ENCODE data around the gene GALNT2.

GALNT2 gene

DNA sequence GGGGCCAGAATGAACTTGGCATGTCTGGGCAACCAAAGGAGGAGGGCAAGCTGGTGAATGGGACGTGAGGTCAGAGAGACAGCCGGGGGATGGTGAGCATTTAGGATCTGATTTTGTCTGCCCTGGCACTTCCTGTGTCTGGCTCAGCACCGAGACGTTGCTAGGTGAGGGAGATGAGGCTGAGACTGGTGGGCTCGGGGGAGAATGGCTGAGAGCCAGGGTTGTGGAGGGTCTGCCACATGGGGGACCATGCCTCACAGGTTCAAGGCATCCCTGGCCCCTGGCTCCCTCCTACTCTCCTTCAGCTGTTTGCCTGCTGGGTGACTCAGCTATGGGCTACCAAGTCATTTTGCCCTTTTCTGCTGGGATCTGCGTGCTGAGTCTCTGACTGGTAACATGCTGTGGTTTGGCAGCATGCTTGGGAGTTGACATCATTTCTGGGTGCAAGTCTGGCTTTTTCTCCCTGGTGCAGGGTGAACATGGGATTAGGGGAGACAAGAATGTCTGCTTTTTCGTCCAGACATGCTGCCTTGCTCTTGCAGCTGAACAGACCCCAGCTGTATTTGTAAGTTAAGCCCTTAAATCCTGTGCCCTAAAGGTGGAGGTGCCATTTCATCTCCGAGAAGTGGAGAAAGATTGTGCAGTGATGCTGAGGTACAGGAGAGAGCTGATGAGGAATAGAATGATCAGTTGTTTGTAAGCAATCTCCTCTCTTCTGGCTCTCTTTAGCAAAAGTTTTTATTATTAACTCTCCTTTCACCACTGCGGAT lies 17.6 kb downstream of the GALNT2 start:
- Histone ChIP-seq H3K4me2 (peak overlapping the region; percentile 78), H3K4me3 (0 out of 2 replicates have a peak overlapping the region, but pooled peaks have one; percentile 24), H3K4me1 (peaks cover 96% of the 10 kb centered on the region), H3K9ac (peak overlapping the region; percentile 61; the same call in 1 of the 2 replicates), H3K27ac (peak overlapping the region; percentile 55; the same call in 1 of the 2 replicates), H3K36me3 (peaks cover 54% of the 10 kb centered on the region), H3K27me3 (no peaks in the 10 kb centered on the region), H3K9me3 (0 out of 2 replicates have a peak, but pooled peaks cover 7% of the 10 kb centered on the region), H4K20me1 (peaks cover 100% of the 10 kb centered on the region)
- TF ChIP-seq Cebpa-rat (IDR thresholded peaks at IDR 0.05), result no peak

DNA sequence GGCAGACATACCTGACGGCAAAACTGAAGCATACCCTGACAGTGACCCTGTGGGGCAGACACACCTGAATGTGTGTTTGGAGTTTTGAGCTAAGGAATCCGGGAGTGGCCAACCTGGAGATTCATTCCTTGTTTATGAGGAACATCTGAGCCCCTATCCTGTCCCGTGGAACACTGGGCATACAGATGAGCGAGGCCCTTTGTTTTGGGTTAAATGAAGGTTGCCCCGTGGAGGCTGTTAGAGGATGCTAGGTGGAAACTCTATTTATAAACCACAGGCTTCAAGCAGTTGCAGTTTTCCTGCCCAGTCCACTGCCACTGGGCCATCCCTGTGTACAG lies 18.1 kb downstream of the GALNT2 start:
- H3K27ac ChIP-seq, result peak overlapping the region; percentile 40

DNA sequence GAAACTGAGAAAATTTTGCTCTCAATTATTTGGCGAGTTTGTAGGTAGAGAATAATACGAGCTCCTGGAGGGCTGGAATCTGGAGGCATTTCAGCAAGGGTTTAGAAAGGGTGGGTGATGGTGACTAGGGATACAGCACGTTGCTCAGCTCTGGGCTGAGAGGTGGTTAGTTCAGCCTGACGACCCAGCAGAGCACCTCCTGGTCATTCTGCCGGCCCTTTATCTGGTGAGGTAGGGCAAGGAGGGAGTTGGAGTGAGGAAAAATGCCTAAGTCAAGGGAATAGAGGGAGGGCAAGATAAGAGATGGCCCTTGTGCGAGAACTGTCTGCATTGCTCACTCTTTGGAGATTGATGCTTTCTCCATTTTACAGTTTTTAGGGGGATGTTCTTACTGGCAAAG lies 19.1 kb downstream of the GALNT2 start:
- H3K4me1 ChIP-seq, result peaks cover 85% of the 10 kb centered on the region
- H3K36me3 ChIP-seq, result peaks cover 54% of the 10 kb centered on the region
- peaks cover 100% of the 10 kb centered on the region for H4K20me1 ChIP-seq
- peak overlapping the region; percentile 58 for H3K9ac ChIP-seq
- H3K4me2 ChIP-seq, result peak overlapping the region; percentile 78
- TF ChIP-seq Cebpa-rat (IDR thresholded peaks at IDR 0.05), result no peak
- H3K4me3 ChIP-seq, result no peak overlapping the region; the same call in 1 of the 2 replicates
- H3K27ac ChIP-seq, result peak overlapping the region; percentile 66
- no peaks in the 10 kb centered on the region for H3K27me3 ChIP-seq
- H3K9me3 ChIP-seq, result no peaks in the 10 kb centered on the region

More for the DNA sequence above, 18.1 kb downstream of the GALNT2 start:
- Histone ChIP-seq H3K4me3 (no peak overlapping the region), H4K20me1 (peaks cover 100% of the 10 kb centered on the region), H3K9me3 (0 out of 2 replicates have a peak, but pooled peaks cover 7% of the 10 kb centered on the region), H3K4me2 (peak overlapping the region; percentile 78), H3K9ac (0 out of 2 replicates have a peak overlapping the region, but pooled peaks have one; percentile 58), H3K4me1 (peaks cover 95% of the 10 kb centered on the region), H3K36me3 (peaks cover 54% of the 10 kb centered on the region), H3K27me3 (no peaks in the 10 kb centered on the region)
- no peak for TF ChIP-seq Cebpa-rat (IDR thresholded peaks at IDR 0.05)

DNA sequence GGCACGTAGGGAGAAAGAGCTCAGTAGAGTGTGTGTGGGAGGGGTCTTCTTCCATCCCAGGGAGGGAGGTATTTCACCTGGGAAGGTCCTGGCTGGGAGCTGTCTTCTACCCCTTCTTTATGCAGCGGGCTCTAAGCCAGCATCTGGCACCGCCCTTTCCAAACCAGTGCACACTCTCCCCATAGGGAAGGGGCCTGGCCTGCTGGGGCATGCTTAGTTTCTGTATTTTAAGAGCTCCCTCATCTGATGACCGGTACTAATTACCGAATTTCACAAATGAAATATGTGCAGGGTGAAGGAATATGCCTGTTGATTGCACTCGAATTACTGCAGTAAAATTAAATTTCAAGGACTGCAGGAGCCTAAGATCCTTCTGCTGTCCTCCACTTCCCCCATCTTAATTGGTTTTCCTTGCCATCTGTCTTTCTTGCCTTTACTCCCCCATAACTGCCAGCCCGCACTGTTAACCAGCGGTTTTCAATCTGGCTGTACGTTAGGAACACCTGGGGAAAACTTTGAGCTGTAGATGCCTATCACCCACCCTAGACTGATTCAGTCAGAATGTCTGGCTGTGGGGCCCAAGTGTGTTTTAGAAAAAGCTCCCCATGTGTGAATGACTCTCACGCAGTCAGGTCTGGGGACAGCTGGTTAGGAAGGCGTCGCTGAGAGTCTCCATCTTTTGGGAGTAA lies 20.1 kb downstream of the GALNT2 start:
- Histone ChIP-seq H3K27me3 (no peaks in the 10 kb centered on the region), H3K4me2 (peak overlapping the region; percentile 78), H3K4me3 (no peak overlapping the region; the same call in 1 of the 2 replicates), H3K36me3 (peaks cover 54% of the 10 kb centered on the region), H3K9me3 (no peaks in the 10 kb centered on the region), H4K20me1 (peaks cover 100% of the 10 kb centered on the region), H3K27ac (peak overlapping the region; percentile 66), H3K4me1 (peaks cover 83% of the 10 kb centered on the region), H3K9ac (peak overlapping the region; percentile 58)
- no peak for TF ChIP-seq Cebpa-rat (IDR thresholded peaks at IDR 0.05)

DNA sequence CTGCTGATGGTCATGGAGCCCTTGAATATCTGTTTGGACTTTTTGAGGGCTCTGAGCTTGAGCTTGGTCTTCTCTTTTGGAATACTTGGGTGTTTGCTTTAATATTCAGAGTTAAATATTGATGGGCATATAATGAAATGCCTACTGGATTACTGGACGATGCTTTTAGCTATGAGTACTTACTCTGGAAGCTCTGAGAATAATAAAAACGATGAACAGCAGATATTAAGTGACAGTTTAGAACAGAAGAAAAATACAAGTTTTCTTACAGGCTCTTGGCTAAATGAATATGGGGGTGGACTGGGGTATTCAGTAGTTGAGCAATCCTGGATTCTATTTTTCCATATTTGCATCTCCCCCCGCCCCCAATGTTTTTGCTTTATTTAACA lies 20.7 kb downstream of the GALNT2 start:
- 0 out of 2 replicates have a peak overlapping the region, but pooled peaks have one; percentile 58 for H3K9ac ChIP-seq
- H3K27me3 ChIP-seq, result no peaks in the 10 kb centered on the region
- no peak overlapping the region for H3K4me3 ChIP-seq
- H3K36me3 ChIP-seq, result peaks cover 55% of the 10 kb centered on the region
- no peak for TF ChIP-seq Cebpa-rat (IDR thresholded peaks at IDR 0.05)
- H3K4me2 ChIP-seq, result peak overlapping the region; percentile 78
- peaks cover 83% of the 10 kb centered on the region for H3K4me1 ChIP-seq
- H4K20me1 ChIP-seq, result peaks cover 100% of the 10 kb centered on the region
- H3K9me3 ChIP-seq, result no peaks in the 10 kb centered on the region
- H3K27ac ChIP-seq, result peak overlapping the region; percentile 66; the same call in 1 of the 2 replicates

DNA sequence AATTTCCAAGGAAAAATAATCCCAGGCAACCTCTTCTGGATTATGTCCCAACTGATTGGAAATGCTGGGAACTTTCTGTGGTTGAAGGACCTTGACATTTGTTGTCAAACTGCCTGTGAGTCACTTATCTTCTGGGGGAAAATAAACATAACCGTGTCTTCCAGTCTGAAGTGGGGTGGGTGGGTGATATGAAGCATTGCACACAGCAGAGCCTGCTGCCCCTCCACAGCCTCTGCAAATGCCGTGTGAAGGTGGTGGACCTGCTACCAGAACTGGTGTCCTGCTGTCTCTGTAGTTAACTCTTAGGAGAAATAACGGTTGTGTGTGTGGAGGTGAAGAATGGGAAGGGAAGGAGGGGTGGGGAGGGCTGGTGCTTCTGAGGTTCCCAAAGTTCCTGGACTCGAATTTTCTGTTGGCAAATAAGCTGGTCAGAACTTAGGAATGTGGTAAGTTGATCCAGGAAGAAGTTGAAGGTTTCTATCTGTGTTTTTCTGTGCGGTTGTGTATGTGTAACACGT lies 23.2 kb downstream of the GALNT2 start:
- Histone ChIP-seq H3K27me3 (no peaks in the 10 kb centered on the region), H4K20me1 (peaks cover 100% of the 10 kb centered on the region), H3K9ac (no peak overlapping the region), H3K4me1 (peaks cover 83% of the 10 kb centered on the region), H3K4me3 (no peak overlapping the region), H3K4me2 (no peak overlapping the region), H3K27ac (no peak overlapping the region), H3K9me3 (no peaks in the 10 kb centered on the region), H3K36me3 (peaks cover 74% of the 10 kb centered on the region)
- TF ChIP-seq Cebpa-rat (IDR thresholded peaks at IDR 0.05), result no peak

DNA sequence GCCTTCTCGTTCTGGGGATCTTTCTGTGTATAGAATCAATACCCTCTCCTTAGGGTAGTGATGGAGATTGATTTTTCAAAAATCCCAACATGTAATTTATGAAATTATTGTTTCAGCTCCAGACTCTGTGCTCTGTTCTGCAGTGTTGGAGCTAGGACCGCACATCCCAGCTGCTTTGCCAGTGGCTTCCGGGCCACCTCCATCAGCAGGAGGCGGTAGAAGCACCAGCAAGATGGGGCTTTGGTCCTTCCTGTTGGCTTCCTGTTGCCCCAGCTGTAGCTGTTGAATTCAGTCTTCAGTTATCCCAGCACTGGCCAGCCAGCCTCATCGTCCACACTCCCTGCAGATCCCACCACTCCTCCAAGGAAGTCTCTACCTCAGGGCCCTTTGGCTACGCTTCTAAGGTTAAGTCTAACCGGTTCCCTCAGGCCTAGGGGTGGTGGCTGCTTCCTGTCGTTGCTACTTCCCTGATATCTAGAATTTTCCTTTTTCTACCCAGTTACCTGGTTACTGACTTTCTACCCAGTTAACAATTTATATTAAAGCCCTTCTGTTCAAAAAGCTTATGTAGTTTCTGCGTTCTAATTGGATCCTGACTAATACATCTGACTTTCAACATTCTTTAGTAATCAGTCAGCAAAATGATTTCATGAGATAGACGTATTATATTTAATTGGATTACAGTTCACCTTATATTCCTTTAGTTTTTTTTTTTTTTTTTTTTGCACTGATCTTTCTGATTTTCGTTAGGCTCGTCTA lies 24.6 kb downstream of the GALNT2 start:
- Histone ChIP-seq H3K4me3 (no peak overlapping the region), H3K27ac (no peak overlapping the region), H3K27me3 (no peaks in the 10 kb centered on the region), H3K4me2 (0 out of 2 replicates have a peak overlapping the region, but pooled peaks have one; percentile 12), H3K9ac (no peak overlapping the region), H3K4me1 (peaks cover 81% of the 10 kb centered on the region), H4K20me1 (peaks cover 100% of the 10 kb centered on the region), H3K36me3 (peaks cover 88% of the 10 kb centered on the region), H3K9me3 (no peaks in the 10 kb centered on the region)
- no peak for TF ChIP-seq Cebpa-rat (IDR thresholded peaks at IDR 0.05)

DNA sequence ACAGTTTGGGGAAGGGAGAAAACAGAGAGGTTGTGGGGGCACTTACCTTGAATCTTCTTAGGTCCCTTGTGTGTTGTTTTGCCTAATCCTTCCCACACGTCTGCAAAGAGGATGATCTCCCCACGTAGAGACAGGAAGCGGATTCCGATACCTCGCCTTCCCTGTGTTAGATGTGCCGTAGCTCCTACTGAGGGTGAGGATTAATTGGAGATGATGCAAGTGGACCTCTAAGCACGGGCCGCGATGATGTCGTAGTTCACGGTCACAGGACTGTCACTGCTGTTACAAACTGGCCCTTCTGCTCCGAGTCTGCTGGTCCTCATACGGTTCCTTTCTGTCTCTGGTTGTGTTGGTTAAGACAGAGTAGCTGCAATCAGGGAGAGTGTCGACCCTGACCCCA lies 27.7 kb downstream of the GALNT2 start:
- Histone ChIP-seq H4K20me1 (peaks cover 100% of the 10 kb centered on the region), H3K4me1 (peaks cover 66% of the 10 kb centered on the region), H3K36me3 (peaks cover 99% of the 10 kb centered on the region), H3K4me3 (no peak overlapping the region), H3K27ac (peak overlapping the region; percentile 11; the same call in 1 of the 2 replicates), H3K9me3 (no peaks in the 10 kb centered on the region), H3K4me2 (peak overlapping the region; percentile 42), H3K27me3 (no peaks in the 10 kb centered on the region), H3K9ac (no peak overlapping the region)
- TF ChIP-seq Cebpa-rat (IDR thresholded peaks at IDR 0.05), result no peak

DNA sequence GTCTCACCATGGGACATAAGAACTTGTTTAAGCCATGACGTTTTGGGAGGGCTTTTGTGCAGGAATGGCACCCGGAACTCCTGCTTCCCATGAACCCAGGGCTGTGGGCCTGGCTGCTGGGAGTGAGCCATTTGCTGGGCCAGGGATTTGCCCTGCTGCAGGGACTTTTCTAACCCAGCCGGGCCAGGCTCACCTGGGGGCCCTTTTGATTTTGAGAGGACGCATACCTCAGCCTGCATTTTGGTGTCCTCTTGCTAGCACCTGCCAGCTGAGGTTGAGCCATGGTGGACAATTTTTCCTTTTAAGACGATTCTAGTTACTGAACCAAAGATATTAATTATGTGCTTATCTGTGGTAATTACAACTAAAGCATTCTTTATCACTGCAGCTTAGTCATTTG lies 28.9 kb downstream of the GALNT2 start:
- Histone ChIP-seq H3K4me3 (no peak overlapping the region), H4K20me1 (peaks cover 100% of the 10 kb centered on the region), H3K9me3 (no peaks in the 10 kb centered on the region), H3K27me3 (no peaks in the 10 kb centered on the region), H3K9ac (no peak overlapping the region), H3K4me2 (peak overlapping the region; percentile 42), H3K36me3 (peaks cover 89% of the 10 kb centered on the region), H3K27ac (peak overlapping the region; percentile 11; the same call in 1 of the 2 replicates), H3K4me1 (peaks cover 76% of the 10 kb centered on the region)
- TF ChIP-seq Cebpa-rat (IDR thresholded peaks at IDR 0.05), result no peak
